ENCODE data around the gene MIP.

GRCh38 chr12:56408799-56409417 is 45.5 kb downstream of the MIP start:
- no peak for TF ChIP-seq NFIC (IDR thresholded peaks at IDR 0.05; ENCODE audit: low read depth, low read length)
- TF ChIP-seq RBBP5 (conservative IDR thresholded peaks at IDR 0.05), result no peak
- no peak for TF ChIP-seq FOXM1 (IDR thresholded peaks at IDR 0.05; ENCODE audit: low read depth, low read length)
- no peak for TF ChIP-seq SIN3A (IDR thresholded peaks at IDR 0.05; ENCODE audit: low read depth, low read length)
- TF ChIP-seq CEBPB (IDR thresholded peaks at IDR 0.05; ENCODE audit: borderline replicate concordance in 1 of 2, low read depth in 2 of 2, low read length in 2 of 2), result no peak
- TF ChIP-seq PML (IDR thresholded peaks at IDR 0.05; ENCODE audit: low read length), result no peak
- no peak for TF ChIP-seq MXI1 (IDR thresholded peaks at IDR 0.05; ENCODE audit: low read depth, low read length)
- TF ChIP-seq CTCF (IDR thresholded peaks at IDR 0.05 in 2 of 3, conservative IDR thresholded peaks at IDR 0.05 in 1 of 3; ENCODE audit: control insufficient read depth in 2 of 3, extremely low read depth in 1 of 3, insufficient read depth in 1 of 3, low read depth in 3 of 3, low read length in 3 of 3), result no peak
- no peak for TF ChIP-seq EP300 (IDR thresholded peaks at IDR 0.05; ENCODE audit: borderline replicate concordance in 1 of 2, control insufficient read depth in 1 of 2, low read depth in 2 of 2, low read length in 2 of 2)
- no peak for TF ChIP-seq PAX5 (IDR thresholded peaks at IDR 0.05; ENCODE audit: borderline replicate concordance, low read depth, low read length)
- TF ChIP-seq ZNF274 (IDR thresholded peaks at IDR 0.05; ENCODE audit: insufficient read depth, insufficient read length), result no peak
- TF ChIP-seq, protein P1, sequence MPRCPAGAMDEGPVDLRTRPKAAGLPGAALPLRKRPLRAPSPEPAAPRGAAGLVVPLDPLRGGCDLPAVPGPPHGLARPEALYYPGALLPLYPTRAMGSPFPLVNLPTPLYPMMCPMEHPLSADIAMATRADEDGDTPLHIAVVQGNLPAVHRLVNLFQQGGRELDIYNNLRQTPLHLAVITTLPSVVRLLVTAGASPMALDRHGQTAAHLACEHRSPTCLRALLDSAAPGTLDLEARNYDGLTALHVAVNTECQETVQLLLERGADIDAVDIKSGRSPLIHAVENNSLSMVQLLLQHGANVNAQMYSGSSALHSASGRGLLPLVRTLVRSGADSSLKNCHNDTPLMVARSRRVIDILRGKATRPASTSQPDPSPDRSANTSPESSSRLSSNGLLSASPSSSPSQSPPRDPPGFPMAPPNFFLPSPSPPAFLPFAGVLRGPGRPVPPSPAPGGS (IDR thresholded peaks at IDR 0.05; ENCODE audit: borderline replicate concordance, insufficient read depth, low read depth, low read length, poor library complexity, severe bottlenecking), result no peak
- no peak for TF ChIP-seq BMI1 (IDR thresholded peaks at IDR 0.05; ENCODE audit: borderline replicate concordance)
- TF ChIP-seq, protein P2, sequence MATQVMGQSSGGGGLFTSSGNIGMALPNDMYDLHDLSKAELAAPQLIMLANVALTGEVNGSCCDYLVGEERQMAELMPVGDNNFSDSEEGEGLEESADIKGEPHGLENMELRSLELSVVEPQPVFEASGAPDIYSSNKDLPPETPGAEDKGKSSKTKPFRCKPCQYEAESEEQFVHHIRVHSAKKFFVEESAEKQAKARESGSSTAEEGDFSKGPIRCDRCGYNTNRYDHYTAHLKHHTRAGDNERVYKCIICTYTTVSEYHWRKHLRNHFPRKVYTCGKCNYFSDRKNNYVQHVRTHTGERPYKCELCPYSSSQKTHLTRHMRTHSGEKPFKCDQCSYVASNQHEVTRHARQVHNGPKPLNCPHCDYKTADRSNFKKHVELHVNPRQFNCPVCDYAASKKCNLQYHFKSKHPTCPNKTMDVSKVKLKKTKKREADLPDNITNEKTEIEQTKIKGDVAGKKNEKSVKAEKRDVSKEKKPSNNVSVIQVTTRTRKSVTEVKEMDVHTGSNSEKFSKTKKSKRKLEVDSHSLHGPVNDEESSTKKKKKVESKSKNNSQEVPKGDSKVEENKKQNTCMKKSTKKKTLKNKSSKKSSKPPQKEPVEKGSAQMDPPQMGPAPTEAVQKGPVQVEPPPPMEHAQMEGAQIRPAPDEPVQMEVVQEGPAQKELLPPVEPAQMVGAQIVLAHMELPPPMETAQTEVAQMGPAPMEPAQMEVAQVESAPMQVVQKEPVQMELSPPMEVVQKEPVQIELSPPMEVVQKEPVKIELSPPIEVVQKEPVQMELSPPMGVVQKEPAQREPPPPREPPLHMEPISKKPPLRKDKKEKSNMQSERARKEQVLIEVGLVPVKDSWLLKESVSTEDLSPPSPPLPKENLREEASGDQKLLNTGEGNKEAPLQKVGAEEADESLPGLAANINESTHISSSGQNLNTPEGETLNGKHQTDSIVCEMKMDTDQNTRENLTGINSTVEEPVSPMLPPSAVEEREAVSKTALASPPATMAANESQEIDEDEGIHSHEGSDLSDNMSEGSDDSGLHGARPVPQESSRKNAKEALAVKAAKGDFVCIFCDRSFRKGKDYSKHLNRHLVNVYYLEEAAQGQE (IDR thresholded peaks at IDR 0.05; ENCODE audit: low read depth, low read length), result no peak

All from GM12878 (cell line).